HepG2 (cell line): Measurements from ENCODE around the gene KIF24.

Experiments used
- CHD2 ChIP-seq: IDR thresholded peaks from 2 replicates; pipeline ENCODE4 v1.6.1; 2011; ENCODE audit warnings: low read depth, low read length, improper control_type of control experiment
- CTCF ChIP-seq: sonication (generic); formaldehyde crosslinking; IDR thresholded peaks from 2 replicates; pipeline ENCODE4 v1.5.0; 2020; ENCODE audit warnings: mild to moderate bottlenecking, missing genetic modification reagents, moderate library complexity
- DNMT3B ChIP-seq: conservative IDR thresholded peaks from 2 replicates; pipeline ENCODE4 v1.6.1; 2016; ENCODE audit warnings: missing biosample characterization, control low read depth
- ETV6 ChIP-seq: sonication (generic); formaldehyde crosslinking; conservative IDR thresholded peaks from 2 replicates; pipeline ENCODE4 v1.4.0; 2020; ENCODE audit warnings: missing genetic modification reagents
- FOXM1 ChIP-seq: sonication (generic); formaldehyde crosslinking; IDR thresholded peaks from 2 replicates; pipeline ENCODE4 v1.5.0; 2020; ENCODE audit warnings: missing genetic modification reagents
- GABPA ChIP-seq, 2 experiments: IDR thresholded peaks; 2 replicates each; pipeline ENCODE4 v1.6.1; 2011 to 2016; ENCODE audit warnings: low read depth in 2 of 2, low read length in 1 of 2, missing biosample characterization in 1 of 2, missing genetic modification characterization in 1 of 2
- POLR2AphosphoS5 ChIP-seq: IDR thresholded peaks from 2 replicates; pipeline ENCODE4 v1.6.1; 2012; ENCODE audit warnings: low read depth, low read length
- PRMT3 ChIP-seq: sonication (generic); formaldehyde crosslinking; IDR thresholded peaks from 2 replicates; pipeline ENCODE4 v1.8.1; 2022; ENCODE audit warnings: low read depth, mild to moderate bottlenecking, moderate library complexity, missing genetic modification reagents, borderline replicate concordance
- RAD21 ChIP-seq: fragments of 450-650 bp; formaldehyde crosslinking; IDR thresholded peaks from 2 replicates; pipeline ENCODE4 v1.5.0; 2020; ENCODE audit warnings: mild to moderate bottlenecking
- REST ChIP-seq, 2 experiments: IDR thresholded peaks; 2 replicates each; pipeline ENCODE4 v1.6.1; 2011 to 2012; ENCODE audit warnings: low read length in 2 of 2, borderline replicate concordance in 1 of 2, low read depth in 1 of 2, mild to moderate bottlenecking in 1 of 2, moderate library complexity in 1 of 2
- SMAD3 ChIP-seq: sonication (generic); formaldehyde crosslinking; IDR thresholded peaks from 2 replicates; pipeline ENCODE4 v1.4.0; 2020; ENCODE audit warnings: missing genetic modification reagents

- TF ChIP-seq PRMT3 (CRISPR knock-in tag) (no peak), FOXM1 (CRISPR knock-in tag) (no peak), REST (IDR thresholded peaks at IDR 0.05; ENCODE audit: borderline replicate concordance in 1 of 2, low read depth in 1 of 2, low read length in 2 of 2) (no peak), SMAD3 (CRISPR knock-in tag) (no peak), POLR2AphosphoS5 (no peak), RAD21 (CRISPR knock-in tag) (no peak), CHD2 (no peak), DNMT3B (CRISPR knock-in tag) (no peak), ETV6 (CRISPR knock-in tag) (no peak), CTCF (no peak), GABPA (IDR thresholded peaks at IDR 0.05; ENCODE audit: low read depth, low read length) (no peak), GABPA (CRISPR knock-in tag; IDR thresholded peaks at IDR 0.05; ENCODE audit: low read depth) (no peak)
Measured at GRCh38 chr9:34349324-34349723, 20.3 kb upstream of the KIF24 start.
